ENCODE measurements around the gene RAB33A. TPM values are rescaled to one million over a fixed set of nuclear protein-coding genes. Genes with fewer than 3 reads are reported as not detected.

Gene RAB33A
- total and polyA plus RNA-seq, 9 of the 15 experiments (the other 6 are each of a cell fraction or from before 2014, with no cell fraction given), result 0.04 to 0.20 (median 0.06) TPM; not detected in 4

GRCh38 chrX:130211415-130212186 is 39.8 kb downstream of the RAB33A start:
- no peak for TF ChIP-seq PCBP1 (IDR thresholded peaks at IDR 0.05; ENCODE audit: low read depth, low read length, poor library complexity, severe bottlenecking)
- no peak for TF ChIP-seq MYC (IDR thresholded peaks at IDR 0.05; ENCODE audit: low read depth, low read length)
- TF ChIP-seq MYC (CRISPR knock-in tag; IDR thresholded peaks at IDR 0.05; ENCODE audit: borderline replicate concordance, low read depth), result no peak
- no peak for TF ChIP-seq HIVEP1 (CRISPR knock-in tag; IDR thresholded peaks at IDR 0.05)
- no peaks in the 10 kb centered on the region for H3K27me3 ChIP-seq (ENCODE audit: control insufficient read depth in 2 of 2, insufficient read depth in 2 of 2, low read length in 2 of 2)
- peaks cover 37% of the 10 kb centered on the region; the same call in 2 of the 3 replicates for H3K36me3 ChIP-seq (ENCODE audit: control insufficient read depth, insufficient read depth, low read length)
- H3K27ac ChIP-seq (ENCODE audit: extremely low read depth, low read depth, low read length), result no peak overlapping the region
- ChIA-PET POLR2A (no interaction called here), CTCF (ENCODE audit: low intra/inter-chr PET ratio) (no interaction called here)
- DNase-seq (ENCODE audit: extremely low read depth in 1 of 4, low spot score in 3 of 4), result no peak
- no peak for ATAC-seq
- no peak overlapping the region for H2AFZ ChIP-seq (ENCODE audit: low read depth, low read length)
- H3K9me3 ChIP-seq (replicated peaks; ENCODE audit: control insufficient read depth, insufficient read depth, low read depth, low read length), result no peaks in the 10 kb centered on the region
- FAIRE-seq, result no peak
- no TSS peak for BruUV-seq (replicated peaks)
- H3K79me2 ChIP-seq (ENCODE audit: control insufficient read depth, insufficient read depth, low read length), result no peaks in the 10 kb centered on the region
- H3K9me1 ChIP-seq (ENCODE audit: control insufficient read depth, insufficient read depth, low read length), result no peaks in the 10 kb centered on the region
- intact Hi-C loops (cut with micrococcal nuclease), result no loop called here
- in situ Hi-C loops (cut with MboI), result no loop called here
- no peaks in the 10 kb centered on the region for H4K20me1 ChIP-seq (replicated peaks; ENCODE audit: control insufficient read depth, insufficient read depth, low read length)
- no peak overlapping the region for H3K4me3 ChIP-seq
- H3K4me1 ChIP-seq (replicated peaks in 1 of 2; ENCODE audit: control insufficient read depth in 2 of 2, insufficient read depth in 2 of 2, low read length in 2 of 2), result no peaks in the 10 kb centered on the region
- no peak overlapping the region for H3K4me2 ChIP-seq (ENCODE audit: insufficient read depth, low read length)
- 78% methylated on average over 4 of the region's 4 CpGs for WGBS (ENCODE audit: insufficient coverage, low coverage, missing lambda C conversion rate)
- no peak overlapping the region for H3K9ac ChIP-seq (ENCODE audit: insufficient read depth in 1 of 2, low read depth in 2 of 2, low read length in 2 of 2)

GRCh38 chrX:130212371-130212770 is 40.6 kb downstream of the RAB33A start:
- no TSS peak for BruUV-seq (replicated peaks)
- in situ Hi-C loops (cut with MboI) (no loop called here), intact Hi-C loops (cut with micrococcal nuclease) (no loop called here)
- WGBS (ENCODE audit: insufficient coverage, low coverage, missing lambda C conversion rate), result 60% methylated on average over 1 of the region's 1 CpG
- H3K4me1 ChIP-seq (replicated peaks in 1 of 2; ENCODE audit: control insufficient read depth in 2 of 2, insufficient read depth in 2 of 2, low read length in 2 of 2), result no peaks in the 10 kb centered on the region
- no peak for TF ChIP-seq ELK3 (CRISPR knock-in tag; IDR thresholded peaks at IDR 0.05)
- TF ChIP-seq TARDBP (IDR thresholded peaks at IDR 0.05), result no peak
- no peak for TF ChIP-seq CXXC5 (CRISPR knock-in tag; IDR thresholded peaks at IDR 0.05)
- TF ChIP-seq MED1 (CRISPR knock-in tag; IDR thresholded peaks at IDR 0.05; ENCODE audit: borderline replicate concordance), result no peak
- no peak for TF ChIP-seq ZNF347 (CRISPR knock-in tag; IDR thresholded peaks at IDR 0.05; ENCODE audit: low read depth)
- TF ChIP-seq ZNF77 (CRISPR knock-in tag; IDR thresholded peaks at IDR 0.05), result no peak
- H3K4me2 ChIP-seq (ENCODE audit: insufficient read depth, low read length), result no peak overlapping the region
- FAIRE-seq (no peak), ATAC-seq (no peak), DNase-seq (ENCODE audit: extremely low read depth in 1 of 4, low spot score in 3 of 4) (no peak)
- ChIA-PET CTCF (ENCODE audit: low intra/inter-chr PET ratio) (no interaction called here), POLR2A (no interaction called here)
- H2AFZ ChIP-seq (ENCODE audit: low read depth, low read length), result no peak overlapping the region
- H3K9me1 ChIP-seq (ENCODE audit: control insufficient read depth, insufficient read depth, low read length), result no peaks in the 10 kb centered on the region
- H3K27me3 ChIP-seq (ENCODE audit: control insufficient read depth in 2 of 2, insufficient read depth in 2 of 2, low read length in 2 of 2), result no peaks in the 10 kb centered on the region
- no peaks in the 10 kb centered on the region for H4K20me1 ChIP-seq (replicated peaks; ENCODE audit: control insufficient read depth, insufficient read depth, low read length)
- no peaks in the 10 kb centered on the region for H3K79me2 ChIP-seq (ENCODE audit: control insufficient read depth, insufficient read depth, low read length)
- no peak overlapping the region for H3K4me3 ChIP-seq
- H3K9me3 ChIP-seq (replicated peaks; ENCODE audit: control insufficient read depth, insufficient read depth, low read depth, low read length), result no peaks in the 10 kb centered on the region
- H3K27ac ChIP-seq (ENCODE audit: extremely low read depth, low read depth, low read length), result no peak overlapping the region
- H3K36me3 ChIP-seq (ENCODE audit: control insufficient read depth, insufficient read depth, low read length), result peaks cover 40% of the 10 kb centered on the region; the same call in 2 of the 3 replicates
- H3K9ac ChIP-seq (ENCODE audit: insufficient read depth in 1 of 2, low read depth in 2 of 2, low read length in 2 of 2), result no peak overlapping the region

All from K562 (cell line).